Activated T-cell treated with anti-CD3 and anti-CD28 coated beads, Interleukin-2, amount 50 U/mL, for 72 hours (primary cell): ENCODE measurements around the gene CASP14. TPM values are rescaled to one million over a fixed set of nuclear protein-coding genes. Genes with fewer than 3 reads are reported as not detected.
"Not testable (repeated sequence)": the region's sequence is repeated elsewhere in the genome, so short reads cannot be mapped to it uniquely, and the experiment has no call there.

ENCODE experiments used
- ATAC-seq, 2 donors: fragments of 150-1000 bp; cut with Tn5 transposase; replicated peaks in 1 of 2; 2 replicates each; pipeline ENCODE4 v1.10.0; 2021; ENCODE audit warnings: moderate library complexity in 2 of 2, mild to moderate bottlenecking in 1 of 2
- DNase-seq, 2 donors: peaks; one replicate each; pipeline ENCODE4 v3.0.0; 2021 to 2022; ENCODE audit warnings: mixed read lengths in 1 of 2
- H3K27ac Mint-ChIP-seq: one replicate; pipeline ENCODE4 v1.8.0; 2022; ENCODE audit warnings: mild to moderate bottlenecking, moderate library complexity, mixed read lengths
- H3K27me3 Mint-ChIP-seq: one replicate; pipeline ENCODE4 v1.8.0; 2022; ENCODE audit warnings: low read depth, mixed read lengths
- H3K36me3 Mint-ChIP-seq, 2 donors: one replicate each; pipeline ENCODE4 v1.8.0; 2022; ENCODE audit warnings: mixed read lengths in 2 of 2, mild to moderate bottlenecking in 1 of 2; ENCODE audit not compliant: insufficient read depth in 2 of 2
- H3K4me1 Mint-ChIP-seq: one replicate; pipeline ENCODE4 v1.8.0; 2022; ENCODE audit warnings: low read depth, mixed read lengths
- H3K4me3 Mint-ChIP-seq, 2 donors: one replicate each; pipeline ENCODE4 v1.8.0; 2022; ENCODE audit warnings: mild to moderate bottlenecking in 2 of 2, mixed read lengths in 2 of 2, moderate library complexity in 2 of 2
- H3K9me3 Mint-ChIP-seq, 2 donors: one replicate each; pipeline ENCODE4 v1.8.0; 2022; ENCODE audit warnings: mixed read lengths in 2 of 2
- total RNA-seq, 2 donors: library from RNA; stranded (reverse); gene quantifications; one replicate each; pipeline ENCODE4 v1.2.3, GENCODE V29; 2022

Gene CASP14
- total RNA-seq, 2 donors from 2014 or later: not detected

- H3K27ac Mint-ChIP-seq: no peak overlapping the region
- DNase-seq (no peak), ATAC-seq (no peak)
- H3K36me3 Mint-ChIP-seq: no peaks in the 10 kb centered on the region
- no peaks in the 10 kb centered on the region for H3K4me1 Mint-ChIP-seq
- H3K27me3 Mint-ChIP-seq: peaks cover 10% of the 10 kb centered on the region
- no peak overlapping the region for H3K4me3 Mint-ChIP-seq
- no peaks in the 10 kb centered on the region for H3K9me3 Mint-ChIP-seq
These were observed 37.9 kb downstream of the CASP14 start for GRCh38 chr19:15087182-15087581.

- no peaks in the 10 kb centered on the region for H3K9me3 Mint-ChIP-seq
- ATAC-seq (peak; percentile 62 to 65), DNase-seq (peak; percentile 52 to 59)
- H3K36me3 Mint-ChIP-seq: no peaks in the 10 kb centered on the region
- no peak overlapping the region for H3K27ac Mint-ChIP-seq
- H3K4me1 Mint-ChIP-seq: no peaks in the 10 kb centered on the region
- peaks cover 8% of the 10 kb centered on the region for H3K27me3 Mint-ChIP-seq
- H3K4me3 Mint-ChIP-seq: no peak overlapping the region
These were observed 42.9 kb downstream of the CASP14 start for GRCh38 chr19:15091918-15092753.

- Mint-ChIP-seq H3K9me3 (no peaks in the 10 kb centered on the region), H3K27me3 (no peaks in the 10 kb centered on the region), H3K36me3 (no peaks in the 10 kb centered on the region), H3K4me1 (no peaks in the 10 kb centered on the region), H3K4me3 (no peak overlapping the region), H3K27ac (no peak overlapping the region)
- ATAC-seq: no peak
- DNase-seq: no peak
These were observed 43.7 kb downstream of the CASP14 start for GRCh38 chr19:15093001-15093400.

GRCh38 chr19:15096223-15096622, 46.9 kb downstream of the CASP14 start:
- ATAC-seq (no peak), DNase-seq (no peak)
- H3K4me1 Mint-ChIP-seq: no peaks in the 10 kb centered on the region
- no peaks in the 10 kb centered on the region for H3K9me3 Mint-ChIP-seq
- no peak overlapping the region for H3K27ac Mint-ChIP-seq
- H3K27me3 Mint-ChIP-seq: no peaks in the 10 kb centered on the region
- H3K4me3 Mint-ChIP-seq: no peak overlapping the region
- no peaks in the 10 kb centered on the region for H3K36me3 Mint-ChIP-seq

GRCh38 chr19:15097980-15098379, 48.7 kb downstream of the CASP14 start:
- H3K4me3 Mint-ChIP-seq, DNase-seq, H3K27me3 Mint-ChIP-seq, H3K4me1 Mint-ChIP-seq, H3K36me3 Mint-ChIP-seq, H3K9me3 Mint-ChIP-seq, H3K27ac Mint-ChIP-seq, ATAC-seq: not testable (repeated sequence)

- H3K36me3 Mint-ChIP-seq: peaks cover 2 to 5% of the 10 kb centered on the region in 2 donors
These were observed 49.2 kb downstream of the CASP14 start for GRCh38 chr19:15098460-15098859.

GRCh38 chr19:15099017-15099582, 49.8 kb downstream of the CASP14 start:
- Mint-ChIP-seq H3K4me1 (no peaks in the 10 kb centered on the region), H3K4me3 (no peak overlapping the region), H3K36me3 (peaks cover 5 to 8% of the 10 kb centered on the region in 2 donors), H3K27ac (no peak overlapping the region), H3K9me3 (peaks cover 5 to 7% of the 10 kb centered on the region in 2 donors), H3K27me3 (no peaks in the 10 kb centered on the region)
- ATAC-seq (no peak), DNase-seq (no peak)

More at GRCh38 chr19:15098460-15098859, 49.2 kb downstream of the CASP14 start:
- H3K27me3 Mint-ChIP-seq: no peaks in the 10 kb centered on the region
- H3K9me3 Mint-ChIP-seq: peaks cover 2 to 3% of the 10 kb centered on the region in 2 donors
- no peak overlapping the region for H3K27ac Mint-ChIP-seq
- ATAC-seq (no peak), DNase-seq (no peak)
- H3K4me1 Mint-ChIP-seq: no peaks in the 10 kb centered on the region
- H3K4me3 Mint-ChIP-seq: no peak overlapping the region

- DNase-seq (peak; percentile 50 to 64), ATAC-seq (peak in 1 of 2 donors; percentile 65)
- H3K27me3 Mint-ChIP-seq: peaks cover 9% of the 10 kb centered on the region
- no peak overlapping the region for H3K27ac Mint-ChIP-seq
- peaks cover 14 to 16% of the 10 kb centered on the region in 2 donors for H3K9me3 Mint-ChIP-seq
- peaks cover 2% of the 10 kb centered on the region for H3K4me1 Mint-ChIP-seq
- H3K4me3 Mint-ChIP-seq: no peak overlapping the region
- peaks cover 13 to 18% of the 10 kb centered on the region in 2 donors for H3K36me3 Mint-ChIP-seq
These were observed 52.3 kb downstream of the CASP14 start for GRCh38 chr19:15101479-15102082.

- Mint-ChIP-seq H3K4me1 (peaks cover 12% of the 10 kb centered on the region), H3K36me3 (peaks cover 13 to 18% of the 10 kb centered on the region in 2 donors), H3K9me3 (peaks cover 14 to 16% of the 10 kb centered on the region in 2 donors), H3K27ac (no peak overlapping the region), H3K4me3 (no peak overlapping the region), H3K27me3 (peaks cover 21% of the 10 kb centered on the region)
- ATAC-seq (no peak), DNase-seq (no peak)
These were observed 54.7 kb downstream of the CASP14 start for GRCh38 chr19:15104003-15104402.

GRCh38 chr19:15104411-15104810, 55.1 kb downstream of the CASP14 start:
- H3K4me3 Mint-ChIP-seq: no peak overlapping the region
- H3K9me3 Mint-ChIP-seq: peaks cover 14 to 16% of the 10 kb centered on the region in 2 donors
- H3K27me3 Mint-ChIP-seq: peaks cover 21% of the 10 kb centered on the region
- H3K27ac Mint-ChIP-seq: no peak overlapping the region
- H3K36me3 Mint-ChIP-seq: peaks cover 13 to 18% of the 10 kb centered on the region in 2 donors
- DNase-seq (no peak), ATAC-seq (no peak)
- peaks cover 12% of the 10 kb centered on the region for H3K4me1 Mint-ChIP-seq

- H3K4me3 Mint-ChIP-seq: no peak overlapping the region
- ATAC-seq (no peak), DNase-seq (no peak)
- peaks cover 14 to 16% of the 10 kb centered on the region in 2 donors for H3K9me3 Mint-ChIP-seq
- peaks cover 21% of the 10 kb centered on the region for H3K27me3 Mint-ChIP-seq
- H3K4me1 Mint-ChIP-seq: peaks cover 12% of the 10 kb centered on the region
- peaks cover 13 to 18% of the 10 kb centered on the region in 2 donors for H3K36me3 Mint-ChIP-seq
- no peak overlapping the region for H3K27ac Mint-ChIP-seq
These were observed 55.8 kb downstream of the CASP14 start for GRCh38 chr19:15105044-15105443.

GRCh38 chr19:15107061-15108010, 58.1 kb downstream of the CASP14 start, which contains the start of gene SYDE1:
Gene SYDE1 (plus strand): TSS chr19:15107401. CDS start chr19:15107434, 33 bp downstream.
- Mint-ChIP-seq H3K9me3 (peaks cover 12 to 16% of the 10 kb centered on the region in 2 donors), H3K4me3 (peak within 1 kb of the TSS; percentile 58 to 80), H3K27ac (no peak within 1 kb of the TSS), H3K36me3 (peaks cover 13 to 15% of the 10 kb centered on the region in 2 donors), H3K27me3 (peaks cover 21% of the 10 kb centered on the region), H3K4me1 (peaks cover 12% of the 10 kb centered on the region)
- DNase-seq (peak; percentile 62 to 65), ATAC-seq (peak; percentile 75 to 83)
